Measurements from ENCODE around the gene PHF2. TPM values are rescaled to one million over a fixed set of nuclear protein-coding genes. Genes with fewer than 3 reads are reported as not detected.

PHF2 gene
- total RNA-seq, 1 experiment from 2014 or later: 4.4 TPM

DNA sequence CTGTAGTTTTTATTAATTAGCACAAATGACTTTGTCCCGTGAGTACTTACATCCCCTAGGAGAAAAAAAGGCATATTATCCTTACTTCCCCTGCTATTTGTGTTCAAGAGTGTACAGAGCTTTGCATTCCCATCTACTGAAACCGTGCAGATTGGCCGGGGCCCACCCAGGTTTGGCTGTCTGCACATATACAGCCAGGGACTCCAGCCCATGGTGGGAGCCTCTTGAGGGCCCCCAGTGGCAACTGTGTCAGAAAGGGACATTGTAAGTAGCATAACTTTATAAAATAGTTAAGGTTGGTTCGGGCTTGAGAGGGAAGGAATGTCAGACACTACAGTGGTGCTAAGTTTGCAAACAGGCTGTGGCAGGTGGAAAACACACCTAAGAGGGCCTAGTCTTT is 24.7 kb downstream of the PHF2 start:
- no peak for DNase-seq (ENCODE audit: low read depth)

DNA sequence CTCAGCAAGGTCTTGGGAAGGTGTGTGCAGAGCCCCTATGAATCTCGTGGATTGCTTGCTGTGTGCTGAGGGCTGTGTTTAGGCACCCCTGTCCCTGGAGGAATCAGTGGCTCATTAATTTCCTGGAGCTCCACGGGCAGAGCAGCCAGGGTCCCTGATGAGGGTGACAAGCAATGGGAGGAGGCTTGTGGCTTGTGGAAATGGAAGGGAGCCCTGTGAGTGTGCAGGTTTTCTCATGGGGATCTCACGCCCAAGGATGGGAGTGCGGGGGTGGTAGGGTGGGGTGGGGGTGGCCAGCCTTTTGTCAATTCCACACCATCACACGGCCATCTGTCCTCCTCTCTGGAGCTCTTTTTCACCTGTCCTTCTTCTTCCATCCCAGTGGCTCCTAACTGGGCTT is 25.3 kb downstream of the PHF2 start:
- DNase-seq (ENCODE audit: low read depth): no peak

DNA sequence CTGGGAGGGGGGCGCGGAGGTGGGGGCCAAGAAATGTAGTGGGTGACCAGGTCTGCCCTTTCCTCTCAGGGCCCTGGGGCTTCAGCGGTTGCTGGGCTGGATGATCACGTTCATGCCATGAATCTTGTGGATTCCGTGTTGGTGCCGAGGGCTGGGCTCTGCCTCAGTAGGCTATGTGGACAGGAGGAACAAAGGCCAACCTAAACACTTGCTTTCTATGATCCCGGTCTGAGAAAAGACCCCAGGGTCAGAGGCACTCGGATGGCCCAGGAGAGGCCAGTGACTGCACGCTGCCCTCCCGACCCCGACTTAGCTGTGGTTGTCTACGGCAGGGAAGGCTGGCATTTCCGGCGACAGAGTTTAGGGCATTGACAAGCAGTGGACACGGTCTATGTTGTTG is 26.6 kb downstream of the PHF2 start:
- DNase-seq (ENCODE audit: low read depth): no peak

DNA sequence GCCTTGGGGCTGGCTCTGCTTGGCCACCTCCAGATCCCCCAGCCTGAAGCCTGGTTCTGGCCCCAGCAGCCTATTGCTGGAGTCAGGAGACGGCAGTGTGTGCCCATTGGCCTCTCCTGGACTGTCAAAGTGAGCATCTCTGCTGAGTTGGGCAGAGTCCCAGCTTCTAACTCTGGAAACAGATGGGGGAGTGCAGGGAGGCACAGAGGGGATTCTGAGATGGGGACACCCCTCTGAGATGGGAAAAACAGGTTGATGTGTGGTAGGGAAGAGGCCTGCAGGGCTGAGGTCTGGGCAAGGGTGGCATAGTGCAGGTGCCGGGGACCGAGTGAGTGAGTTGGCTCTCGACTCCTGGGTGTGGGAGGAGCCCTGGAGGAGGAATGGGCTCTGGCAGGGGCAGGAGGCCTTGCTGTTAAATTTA is 27.5 kb downstream of the PHF2 start:
- DNase-seq (ENCODE audit: low read depth): no peak

DNA sequence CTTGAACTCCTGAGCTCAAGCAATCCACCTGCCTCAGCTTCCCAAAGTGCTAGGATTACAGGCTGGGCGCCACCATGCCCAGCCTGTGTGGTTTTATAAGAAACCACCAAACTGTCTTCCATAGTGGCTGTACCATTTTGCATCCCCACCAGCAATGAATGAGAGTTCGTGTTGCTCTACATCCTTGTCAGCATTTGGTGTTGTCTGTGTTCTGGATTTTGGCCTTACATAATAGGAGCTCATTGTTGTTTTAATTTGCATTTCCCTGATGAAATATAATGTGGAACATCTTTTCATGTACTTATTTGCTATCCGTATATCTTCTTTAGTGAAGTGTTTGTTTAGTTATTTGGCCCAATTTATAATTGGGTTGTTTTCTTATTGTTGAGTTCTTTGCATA is 29.8 kb downstream of the PHF2 start:
- no peak for DNase-seq (ENCODE audit: low read depth)

DNA sequence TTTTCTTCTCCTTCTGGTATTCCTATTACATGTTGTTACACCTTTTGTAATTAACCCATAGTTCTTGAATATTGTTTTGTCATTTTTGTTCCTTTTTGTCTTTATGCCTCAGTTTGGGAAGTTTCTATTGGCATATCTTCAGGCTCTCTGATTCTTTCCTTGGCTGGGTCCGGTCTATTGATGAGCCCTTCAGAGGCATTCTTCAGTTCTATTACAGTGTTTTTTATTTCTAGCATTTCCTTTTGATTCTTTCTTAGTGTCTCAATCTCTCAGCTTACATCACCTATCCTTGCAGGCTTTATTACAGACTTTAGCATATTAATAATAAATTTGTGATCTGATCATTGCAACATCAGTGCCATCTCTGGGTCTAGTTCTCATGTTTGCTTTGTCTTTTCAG is 33.8 kb downstream of the PHF2 start:
- DNase-seq (ENCODE audit: low read depth): no peak

DNA sequence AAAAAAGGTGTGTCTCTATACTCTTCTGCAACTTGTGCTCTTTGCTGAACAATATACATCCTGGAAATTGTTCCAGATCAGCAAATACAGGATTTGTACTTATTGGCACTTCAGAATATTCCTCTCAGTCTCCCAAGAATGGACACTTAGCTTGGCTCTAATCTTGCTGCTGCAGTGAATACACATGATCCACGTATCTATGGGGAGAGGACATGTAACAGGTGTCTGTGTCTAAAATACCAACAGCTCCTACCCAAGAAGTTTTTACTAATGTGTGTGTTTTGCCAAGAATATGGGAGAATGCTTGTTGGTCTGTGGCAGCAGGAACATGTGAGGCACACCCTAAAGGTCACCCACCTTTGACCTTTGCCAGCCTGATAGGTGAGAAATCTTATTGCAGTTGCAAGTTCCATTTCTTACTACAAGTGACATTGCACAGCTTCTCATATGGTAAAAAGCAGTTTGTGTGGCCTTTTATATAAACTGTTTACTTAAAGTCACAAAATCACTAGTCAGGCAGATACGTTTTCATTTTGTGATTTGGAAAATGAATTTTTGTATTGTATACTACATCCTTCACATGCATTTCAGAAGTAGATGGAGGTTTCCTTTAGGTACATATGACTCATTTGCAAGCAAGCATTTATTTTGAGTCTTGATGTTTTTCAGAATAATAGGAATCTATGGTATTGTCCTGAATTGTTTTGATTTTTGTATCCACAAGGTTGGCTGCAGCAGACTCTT is 35.8 kb downstream of the PHF2 start:
- no peak for DNase-seq (ENCODE audit: low read depth)

DNA sequence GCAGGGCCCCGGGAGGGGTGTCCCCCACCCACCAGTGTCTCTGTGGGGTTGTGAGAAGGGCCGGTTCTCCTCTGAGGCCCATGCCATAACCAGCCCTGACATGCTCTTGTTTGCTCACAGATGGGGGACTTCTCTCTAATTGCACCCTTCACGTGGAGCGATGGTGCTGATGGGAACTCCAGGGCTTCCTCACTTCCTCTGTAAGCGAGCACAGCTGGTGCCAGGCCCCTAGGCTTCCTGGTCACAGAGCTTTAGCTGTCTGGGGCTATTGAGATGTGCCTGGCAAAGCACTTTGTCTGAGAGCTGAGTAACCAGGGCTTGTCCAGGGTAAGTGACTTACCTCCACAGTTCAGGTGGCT is 36.4 kb downstream of the PHF2 start:
- DNase-seq (ENCODE audit: low read depth): no peak

DNA sequence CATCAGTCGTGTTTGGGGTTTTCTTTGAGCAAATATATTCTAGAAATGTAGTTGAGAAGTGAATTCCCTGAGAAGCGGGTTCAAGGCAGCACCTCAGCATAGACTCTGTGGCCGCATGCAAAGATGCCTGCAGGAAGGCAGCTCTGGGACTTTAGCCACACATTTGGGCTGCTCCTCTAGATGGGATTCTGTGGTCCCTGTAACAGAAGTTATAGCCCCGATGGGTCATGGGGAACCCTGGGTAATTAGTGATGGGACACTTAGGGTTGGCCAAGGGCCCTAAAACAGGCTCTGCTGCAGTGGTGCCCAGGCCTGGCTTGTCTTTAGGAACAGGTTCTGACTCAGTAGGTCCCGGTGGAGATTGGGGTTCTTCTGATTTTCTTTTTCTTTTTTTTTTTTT is 36.8 kb downstream of the PHF2 start:
- no peak for DNase-seq (ENCODE audit: low read depth)

DNA sequence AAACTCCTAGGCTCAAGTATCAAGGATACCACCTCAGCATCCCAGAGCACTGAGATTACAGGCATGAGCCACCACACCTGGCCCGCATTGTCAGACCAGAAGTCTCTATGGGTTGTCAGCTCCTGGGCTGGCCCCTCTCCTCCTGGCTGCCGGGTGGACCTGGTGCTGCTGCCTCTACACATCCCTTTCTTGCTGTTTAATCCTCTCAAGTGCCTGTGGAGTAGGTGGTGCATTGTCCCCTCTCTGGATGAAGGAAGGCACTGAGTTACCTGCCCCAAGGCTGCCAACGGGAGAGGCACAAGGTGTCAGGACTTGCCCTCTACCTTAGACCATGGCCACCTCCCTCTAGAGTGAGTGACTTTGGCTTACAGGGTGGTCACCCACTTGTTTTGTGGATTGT is 37.4 kb downstream of the PHF2 start:
- DNase-seq (ENCODE audit: low read depth): no peak

DNA sequence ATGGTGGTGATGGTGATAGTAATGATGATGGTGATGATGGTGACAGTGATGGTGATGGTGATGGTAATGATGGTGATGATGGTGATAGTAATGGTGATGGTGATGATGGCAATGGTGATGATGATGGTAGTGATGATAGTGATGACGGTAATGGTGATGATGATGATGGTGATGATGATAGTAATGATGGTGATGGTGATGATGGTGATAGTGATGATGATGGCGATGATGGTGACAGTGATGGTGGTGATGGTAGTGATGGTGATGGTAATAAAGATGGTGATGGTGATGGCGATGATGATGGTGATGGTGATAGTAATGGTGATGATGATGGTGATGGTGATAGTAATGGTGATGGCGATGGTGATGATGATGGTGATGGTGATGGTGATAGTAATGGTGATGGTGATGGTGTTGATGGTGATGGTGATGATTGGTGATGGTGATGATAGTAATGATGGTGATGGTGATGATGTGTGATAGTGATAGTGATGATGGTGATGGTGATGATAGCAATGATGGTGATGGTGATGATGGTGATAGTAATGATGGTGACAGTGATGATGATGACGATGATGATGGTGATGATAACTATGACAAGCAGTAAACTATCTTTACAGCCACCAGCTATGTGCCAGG is 38.6 kb downstream of the PHF2 start:
- no peak for DNase-seq (ENCODE audit: low read depth)

DNA sequence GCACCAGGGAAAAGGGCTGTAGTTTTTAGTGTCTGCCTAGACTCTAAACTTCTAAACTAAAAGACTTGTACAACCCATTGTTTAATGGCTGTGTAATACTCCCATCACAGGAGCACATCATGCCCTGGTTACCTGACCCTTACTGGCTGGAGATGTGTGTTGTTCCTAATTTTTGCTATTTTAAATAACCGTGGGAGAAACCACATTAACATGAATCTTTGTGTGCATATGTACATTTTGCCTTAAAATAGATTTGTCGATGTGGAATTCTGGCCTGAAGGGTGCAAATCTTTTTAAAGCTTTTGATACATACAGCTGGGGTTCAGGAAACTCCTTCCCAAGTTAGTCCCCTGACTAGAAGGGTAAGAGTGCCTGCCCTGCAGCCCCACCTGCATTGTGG is 39.7 kb downstream of the PHF2 start:
- DNase-seq (ENCODE audit: low read depth): no peak

DNA sequence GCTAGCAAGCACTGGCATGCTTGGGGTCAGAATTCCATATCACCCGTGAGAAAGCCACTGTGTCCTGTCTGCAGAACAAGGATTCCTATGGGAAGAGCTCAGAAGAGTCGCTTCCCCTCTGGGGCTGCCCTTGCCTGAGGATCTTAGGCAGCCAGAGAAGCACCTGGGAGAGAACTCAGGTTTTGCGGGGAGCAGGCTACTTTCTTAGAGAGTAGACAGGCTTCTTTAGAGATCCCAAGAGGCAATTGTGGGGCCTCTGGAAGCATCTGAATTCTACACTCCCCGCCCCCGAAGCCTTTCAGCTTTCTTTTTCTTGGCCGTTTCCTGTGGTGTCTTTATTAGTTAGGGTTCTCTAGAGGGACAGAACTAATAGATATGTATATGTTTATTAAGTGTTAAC is 40.9 kb downstream of the PHF2 start:
- no peak for DNase-seq (ENCODE audit: low read depth)

DNA sequence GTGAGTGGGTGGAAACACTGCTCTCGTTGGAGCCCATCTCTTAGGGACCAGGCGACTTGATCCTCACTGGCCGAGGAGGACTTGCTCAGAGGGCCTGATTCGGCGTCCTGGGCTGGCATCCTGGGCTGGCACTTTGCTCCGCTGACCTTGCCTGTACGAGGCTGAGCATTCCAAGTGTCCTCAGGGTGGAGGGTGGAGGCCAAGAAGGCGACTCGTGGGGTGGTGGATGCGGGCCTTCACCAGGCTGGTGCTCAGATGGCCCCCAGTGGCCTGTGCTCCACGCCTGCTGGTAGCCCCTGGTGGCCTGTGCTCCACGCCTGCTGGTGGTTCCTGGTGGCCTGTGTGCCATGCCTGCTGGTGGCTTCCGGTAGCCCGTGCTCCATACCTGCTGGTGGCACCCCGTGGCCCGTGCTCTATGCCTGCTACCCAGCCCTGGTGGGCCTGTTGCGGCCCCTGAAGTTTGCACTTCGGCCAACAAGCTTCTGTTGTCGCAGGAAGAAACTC is 42.9 kb downstream of the PHF2 start:
- no peak for DNase-seq (ENCODE audit: low read depth)

DNA sequence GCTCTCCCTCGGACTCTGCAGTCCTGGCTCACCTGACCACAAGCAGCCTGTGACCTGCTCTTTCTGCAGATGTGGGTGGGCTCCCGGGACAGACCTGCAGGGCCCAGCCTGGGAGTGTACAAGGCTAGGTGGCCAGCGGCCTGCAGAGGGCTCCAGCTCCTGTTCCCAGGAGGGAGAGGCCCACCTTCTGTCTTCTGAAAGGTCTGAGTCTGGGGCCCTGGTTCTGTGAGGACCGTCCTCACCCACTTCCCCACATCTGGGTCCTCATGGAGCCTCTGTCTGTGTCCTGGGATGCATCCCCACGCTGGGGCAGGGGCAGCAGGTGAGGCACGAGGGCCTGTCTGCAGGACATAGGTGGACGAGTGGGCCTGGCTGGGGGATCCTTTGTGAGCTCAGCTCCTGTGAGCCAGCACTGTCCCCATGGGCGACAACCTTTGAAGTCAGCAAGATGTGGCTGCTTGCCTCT is 43.7 kb downstream of the PHF2 start:
- no peak for DNase-seq (ENCODE audit: low read depth)

DNA sequence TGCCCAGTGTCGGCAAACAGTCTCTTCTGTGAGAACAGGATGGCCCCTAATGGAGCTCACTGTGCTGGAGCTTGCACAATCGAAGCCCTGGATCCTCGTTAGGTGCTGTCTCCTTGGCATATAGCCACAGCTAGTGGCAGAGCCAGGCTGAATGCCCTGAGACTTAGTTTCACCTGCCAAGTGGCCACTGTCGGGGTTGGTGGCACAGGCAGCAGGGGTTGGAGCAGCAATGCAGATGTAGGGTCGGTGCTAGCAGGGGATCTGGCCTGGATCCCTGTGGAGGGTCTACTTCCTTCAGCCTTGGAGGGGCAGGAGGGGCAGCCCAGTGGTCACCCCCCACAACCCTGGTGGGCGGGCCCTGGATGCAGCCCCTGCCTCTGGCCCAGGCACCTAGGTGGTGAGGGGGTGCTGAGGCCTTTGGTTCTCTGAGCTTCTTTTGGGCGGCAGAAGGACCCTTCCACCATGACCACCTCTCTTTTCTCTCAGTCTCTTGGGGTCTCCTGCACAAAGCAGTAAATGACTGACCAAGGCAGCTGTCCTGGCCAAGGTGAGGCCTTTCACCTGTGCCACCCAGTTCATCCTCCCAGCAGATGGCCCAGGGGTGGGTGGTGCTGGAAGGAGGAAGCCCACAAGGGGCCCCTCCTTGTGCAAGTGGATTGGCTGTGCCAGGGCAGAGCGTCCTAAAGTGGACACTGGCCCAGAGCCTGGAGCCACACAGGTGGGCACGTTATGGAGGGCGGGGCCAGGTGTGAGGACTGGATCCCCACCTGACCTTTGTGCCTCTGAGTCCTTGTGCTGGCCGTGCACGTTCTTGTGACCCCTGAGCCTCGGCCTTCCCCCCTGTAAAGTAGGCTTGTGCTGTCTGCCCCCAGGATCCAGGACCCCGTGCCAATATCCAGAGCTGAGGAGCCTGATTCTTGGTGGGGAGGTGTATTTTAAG is 44.8 kb downstream of the PHF2 start:
- DNase-seq (ENCODE audit: low read depth): no peak

DNA sequence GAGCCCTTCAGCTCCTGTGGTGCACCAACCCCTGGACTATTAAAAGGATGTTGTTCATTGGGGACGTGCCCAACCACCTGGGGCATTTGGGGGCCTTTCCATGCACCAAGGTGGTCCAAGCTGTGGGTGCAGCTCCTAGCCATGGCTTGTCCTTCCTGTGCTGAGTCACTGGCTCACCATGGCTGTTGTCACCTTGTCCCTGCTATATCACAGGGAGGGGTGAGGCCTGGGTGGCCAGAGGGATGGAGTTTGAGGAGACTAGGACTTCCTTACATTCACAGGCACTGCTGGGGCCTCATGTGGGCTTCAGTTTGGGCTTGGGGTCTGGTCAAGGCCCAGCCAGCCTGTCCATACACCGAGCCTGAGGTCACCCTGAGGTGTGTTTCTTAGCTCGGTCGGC is 45.5 kb downstream of the PHF2 start:
- no peak for DNase-seq (ENCODE audit: low read depth)

DNA sequence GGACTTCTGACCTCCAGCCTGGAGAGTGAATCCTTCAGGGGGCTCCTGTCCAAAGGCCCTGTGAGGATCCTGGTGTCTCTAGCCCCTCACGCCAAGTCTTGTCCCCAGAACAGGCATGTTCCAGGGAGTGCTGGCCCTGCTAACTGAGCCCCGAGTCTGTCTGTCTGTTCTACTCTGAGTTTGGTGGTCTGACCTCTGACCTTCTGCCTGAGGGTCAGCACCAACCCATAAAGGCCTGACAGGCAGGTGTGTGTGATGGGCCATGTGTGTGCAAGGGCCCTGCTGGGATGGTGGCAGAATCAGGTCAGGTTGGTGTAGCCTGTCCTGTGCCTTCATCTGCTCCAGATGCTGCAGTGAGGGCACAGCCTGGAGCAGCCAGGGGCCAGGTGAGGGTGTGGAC is 46.3 kb downstream of the PHF2 start:
- no peak for DNase-seq (ENCODE audit: low read depth)

DNA sequence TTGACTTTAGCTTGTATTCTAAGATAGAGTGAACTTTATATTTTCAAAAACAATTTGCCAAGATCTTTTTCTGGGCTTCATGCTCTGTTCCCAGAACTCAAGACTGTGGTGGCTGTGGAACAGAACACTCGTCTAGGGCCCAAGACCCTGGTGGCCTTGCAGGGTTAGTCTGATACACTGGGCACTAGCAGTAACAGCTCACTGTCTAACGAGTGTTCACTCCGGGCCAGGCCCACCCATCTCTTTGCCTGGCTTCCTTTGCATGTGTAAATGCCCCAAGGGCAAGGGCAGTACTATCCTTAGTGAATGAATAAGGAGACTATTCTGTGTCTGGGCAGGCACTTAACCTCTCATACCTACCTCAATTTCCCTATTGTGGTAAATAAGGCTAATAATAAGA is 47.4 kb downstream of the PHF2 start:
- DNase-seq (ENCODE audit: low read depth): no peak

DNA sequence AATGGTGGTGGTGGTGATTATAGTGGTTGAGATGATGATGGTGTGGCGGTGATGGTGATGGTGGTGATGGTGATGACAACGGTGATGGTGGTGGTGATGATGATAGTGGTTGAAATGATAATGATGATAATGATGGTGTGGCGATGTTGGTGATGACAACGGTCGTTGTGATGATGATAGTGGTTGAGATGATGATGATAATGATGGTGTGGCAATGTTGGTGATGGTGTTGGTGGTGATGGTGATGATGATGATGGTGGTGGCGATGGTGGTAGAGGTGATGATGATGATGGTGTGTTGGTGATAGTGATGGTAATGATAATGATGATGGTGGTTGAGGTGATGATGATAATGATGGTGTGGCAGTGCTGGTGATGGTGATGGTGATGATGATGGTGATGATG is 48.0 kb downstream of the PHF2 start:
- no peak for DNase-seq (ENCODE audit: low read depth)

DNA sequence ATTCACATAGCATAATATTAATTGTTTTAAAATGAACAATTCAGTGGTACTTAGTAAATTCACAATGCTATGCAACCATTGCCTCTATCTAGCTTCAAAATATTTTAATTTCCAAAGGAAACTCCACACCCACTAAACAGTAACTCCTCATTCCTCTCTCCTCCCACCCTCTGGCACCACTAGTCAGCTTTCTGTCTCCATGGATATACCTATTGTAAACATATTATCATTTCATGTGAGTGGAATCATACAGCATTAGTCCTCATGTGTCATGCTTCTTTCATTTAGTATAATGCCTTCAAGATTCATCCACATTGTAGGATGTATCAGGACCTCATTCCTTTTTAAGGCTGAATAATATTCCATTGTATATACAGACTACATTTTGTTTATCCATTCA is 48.6 kb downstream of the PHF2 start:
- no peak for DNase-seq (ENCODE audit: low read depth)

DNA sequence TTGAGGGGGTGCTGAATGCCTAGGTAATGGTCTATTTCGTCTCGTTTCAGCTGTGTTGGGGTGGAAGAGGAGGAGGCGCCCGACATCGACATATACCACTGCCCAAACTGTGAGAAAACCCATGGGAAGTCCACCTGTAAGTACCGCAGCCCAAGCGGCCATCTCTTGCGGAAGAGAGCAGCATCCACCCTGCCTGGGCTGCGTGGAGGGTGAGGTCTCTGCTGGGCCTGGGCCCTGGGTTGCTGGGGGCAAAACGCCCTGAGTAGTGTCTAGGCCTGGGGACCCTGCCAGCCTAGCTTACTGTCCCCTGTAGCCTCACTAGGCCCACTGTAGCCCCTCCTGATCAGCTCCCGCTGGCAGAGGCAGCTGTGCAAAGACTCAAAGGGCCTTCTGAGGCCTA is 53.5 kb downstream of the PHF2 start:
- no peak for DNase-seq (ENCODE audit: low read depth)
